Heart left ventricle (tissue), 16 donors: ENCODE measurements around the gene SLC25A11. TPM values are rescaled to one million over a fixed set of nuclear protein-coding genes. Genes with fewer than 3 reads are reported as not detected.

Experiments
- ATAC-seq, 4 donors: fragments of 200-7000 bp; cut with Tn5 transposase; one replicate each; pipeline ENCODE4 v1.9.1; 2020 to 2022; ENCODE audit warnings: moderate library complexity in 4 of 4, mild to moderate bottlenecking in 3 of 4, moderate number of reproducible peaks in 1 of 4
- DNase-seq, 5 donors: peaks; one replicate each; pipeline ENCODE4 v3.0.0-alpha.2; 2020
- H3K27ac ChIP-seq, 12 donors: fragments of 200-600 bp; sonication (generic) in 4 of 12; one replicate each; pipeline versions ENCODE4 v1.5.0 to v1.8.0; 2016 to 2022; ENCODE audit warnings: mild to moderate bottlenecking in 2 of 12
- H3K27me3 ChIP-seq, 9 donors: fragments of 200-600 bp; sonication (generic) in 2 of 9; one replicate each; pipeline versions ENCODE4 v1.5.1 to v1.8.0; 2016 to 2022; ENCODE audit warnings: mild to moderate bottlenecking in 3 of 9
- H3K36me3 ChIP-seq, 9 donors: fragments of 200-600 bp; sonication (generic) in 2 of 9; one replicate each; pipeline versions ENCODE4 v1.5.0 to v1.8.0; 2018 to 2022; ENCODE audit warnings: mild to moderate bottlenecking in 2 of 9
- H3K4me1 ChIP-seq, 12 donors: fragments of 200-600 bp; sonication (generic) in 4 of 12; one replicate each; pipeline versions ENCODE4 v1.5.0 to v1.8.0; 2016 to 2022; ENCODE audit warnings: mild to moderate bottlenecking in 3 of 12
- H3K4me3 ChIP-seq, 12 donors: fragments of 200-600 bp; sonication (generic) in 4 of 12; one replicate each; pipeline versions ENCODE4 v1.5.0 to v1.8.0; 2017 to 2022; ENCODE audit warnings: mild to moderate bottlenecking in 9 of 12, moderate library complexity in 4 of 12
- H3K9me3 ChIP-seq, 12 donors: fragments of 200-600 bp; sonication (generic) in 4 of 12; one replicate each; pipeline versions ENCODE4 v1.5.0 to v1.8.0; 2016 to 2022; ENCODE audit warnings: mild to moderate bottlenecking in 1 of 12
- POLR2A ChIP-seq, 2 donors: fragments of 450-650 bp; IDR thresholded peaks; one replicate each; pipeline ENCODE4 v1.6.1; 2017; ENCODE audit warnings: antibody characterized with exemption in 2 of 2, mild to moderate bottlenecking in 2 of 2, moderate library complexity in 2 of 2
- WGBS, 4 donors: extraction: QIAGEN DNeasy Blood & Tissue Kit in 2 of 4; methylation state at CpG; one replicate each; pipeline versions ENCODE4 v1.1.5 to v1.1.7; 2013 to 2018; 5-methylcytosine and 5-hydroxymethylcytosine counted together
- intact Hi-C, 10 donors: fragments of 100-400 bp; cut with DNase I; formaldehyde crosslinking; loops; one replicate each; pipeline versions ENCODE4 v1.11.1 to v1.14.2; 2022
- polyA plus RNA-seq, 2 donors: library from polyadenylated mRNA; stranded (reverse); fragments of 200-250 nt; gene quantifications; one replicate each; pipeline ENCODE4 v1.2.3, GENCODE V29; 2013
- total RNA-seq, 9 donors: library from RNA; depleted of rRNA in 2 of 9; stranded (reverse); fragments of >200 nt in 2 of 9; fragmentation: NEBNext Ultra II Directional in 3 of 9; extraction: Animal tissue kit (Norgen Biotek cat#: 25700) in 3 of 9; gene quantifications; one replicate each; pipeline versions ENCODE4 v1.1.0 to v1.2.4, GENCODE V29; 2016 to 2023
- TF ChIP-seq, protein P1 (sequence below), 12 donors: fragments of 200-600 bp; sonication (generic) in 4 of 12; IDR thresholded peaks; one replicate each; pipeline versions ENCODE4 v1.5.0 to v1.8.0; 2018 to 2022; ENCODE audit warnings: antibody characterized with exemption in 12 of 12, mild to moderate bottlenecking in 5 of 12
- donor health status: ischemic (EF 13 %, LVEDD 7.1; RV severe dilation, severe dysfunction).
- donor health status: healthy with polysubstance abuse.
- donor health status: DM: no; HTN: yes; CAD: no.
- donor health status: DM: no; HTN: no; CAD: no.
- donor health status: ischemic (EF 25% LVEDD 6.9; RV normal size, moderate dysfunction).
- donor health status: ischemic (EF 25% LVEDD 5.7; RV mildly dilated, moderate dysfunction).
- donor health status: healthy.
- donor health status: DM: yes; HTN: yes; CAD: no.
- donor health status: ischemic (EF 35%, LVEDD 5.7; RV mildly dilated, moderate dysfunction).
- donor health status: nonischemic (EF 11% LVEDD 7.7; RV severe dilation, severe dysfunction).
- donor health status: DM: yes; HTN: yes; CAD: no.
- donor health status: PGD.
- donor health status: ischemic (EF 29% LVEDD 5.4; RV normal size, mild dysfunction).
- donor health status: nonischemic (EF 23%, LVEDD 6.1; RV moderate dilation, normal function).

Gene SLC25A11
- total and polyA plus RNA-seq, 11 donors, result 136 to 282 (median 168) TPM

DNA sequence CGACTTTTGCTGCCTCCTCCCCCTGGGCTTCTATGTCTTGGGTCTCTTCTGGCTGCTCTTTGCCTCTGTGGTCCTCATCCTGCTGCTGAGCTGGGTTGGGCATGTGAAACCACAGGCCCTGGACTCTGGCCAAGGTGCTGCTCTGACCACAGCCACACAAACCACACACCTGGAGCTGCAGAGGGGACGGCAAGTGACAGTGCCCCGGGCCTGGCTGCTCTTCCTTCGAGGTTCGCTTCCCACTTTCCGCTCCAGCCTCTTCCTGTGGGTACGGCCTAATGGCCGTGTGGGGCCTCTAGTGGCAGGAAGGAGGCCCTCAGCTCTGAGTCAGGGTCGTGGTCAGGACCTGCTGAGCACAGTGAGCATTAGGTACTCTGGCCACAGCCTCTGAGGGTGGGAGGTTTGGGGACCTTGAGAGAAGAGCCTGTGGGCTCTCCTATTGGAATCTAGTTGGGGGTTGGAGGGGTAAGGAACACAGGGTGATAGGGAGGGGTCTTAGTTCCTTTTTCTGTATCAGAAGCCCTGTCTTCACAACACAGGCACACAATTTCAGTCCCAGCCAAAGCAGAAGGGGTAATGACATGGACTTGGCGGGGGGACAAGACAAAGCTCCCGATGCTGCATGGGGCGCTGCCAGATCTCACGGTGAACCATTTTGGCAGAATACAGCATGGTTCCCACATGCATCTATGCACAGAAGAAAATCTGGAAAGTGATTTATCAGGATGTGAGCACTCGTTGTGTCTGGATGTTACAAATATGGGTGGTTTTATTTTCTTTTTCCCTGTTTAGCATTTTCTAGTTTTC, 5.5 kb downstream of the SLC25A11 start:
- Histone ChIP-seq H3K27me3 (no peaks in the 10 kb centered on the region), H3K36me3 (peaks cover 0 to 38% (median 23%) of the 10 kb centered on the region in 9 donors), H3K4me1 (peaks cover 5 to 39% (median 22%) of the 10 kb centered on the region in 12 donors), H3K9me3 (no peaks in the 10 kb centered on the region), H3K4me3 (peak overlapping the region in 1 of 12 donors; percentile 2), H3K27ac (peak overlapping the region in 9 of 12 donors; percentile 13 to 54 (median 34))
- ATAC-seq (peak; percentile 11 to 41 (median 34)), DNase-seq (peak in 1 of 5 donors; percentile 71)
- TF ChIP-seq POLR2A (IDR thresholded peaks at IDR 0.05), result no peak
- TF ChIP-seq, protein P1, sequence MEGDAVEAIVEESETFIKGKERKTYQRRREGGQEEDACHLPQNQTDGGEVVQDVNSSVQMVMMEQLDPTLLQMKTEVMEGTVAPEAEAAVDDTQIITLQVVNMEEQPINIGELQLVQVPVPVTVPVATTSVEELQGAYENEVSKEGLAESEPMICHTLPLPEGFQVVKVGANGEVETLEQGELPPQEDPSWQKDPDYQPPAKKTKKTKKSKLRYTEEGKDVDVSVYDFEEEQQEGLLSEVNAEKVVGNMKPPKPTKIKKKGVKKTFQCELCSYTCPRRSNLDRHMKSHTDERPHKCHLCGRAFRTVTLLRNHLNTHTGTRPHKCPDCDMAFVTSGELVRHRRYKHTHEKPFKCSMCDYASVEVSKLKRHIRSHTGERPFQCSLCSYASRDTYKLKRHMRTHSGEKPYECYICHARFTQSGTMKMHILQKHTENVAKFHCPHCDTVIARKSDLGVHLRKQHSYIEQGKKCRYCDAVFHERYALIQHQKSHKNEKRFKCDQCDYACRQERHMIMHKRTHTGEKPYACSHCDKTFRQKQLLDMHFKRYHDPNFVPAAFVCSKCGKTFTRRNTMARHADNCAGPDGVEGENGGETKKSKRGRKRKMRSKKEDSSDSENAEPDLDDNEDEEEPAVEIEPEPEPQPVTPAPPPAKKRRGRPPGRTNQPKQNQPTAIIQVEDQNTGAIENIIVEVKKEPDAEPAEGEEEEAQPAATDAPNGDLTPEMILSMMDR (IDR thresholded peaks at IDR 0.05), result peak in 4 of 12 donors; percentile 16 to 40 (median 20)
- 19 to 30% (median 21%) methylated on average over 14 of the region's 14 CpGs for WGBS, 4 donors
- intact Hi-C loops, result loop anchor here in 2 of 10 donors (10.0 kb wide), 1 partner anchor 50 kb away; the partner anchor contains the start of gene CAMTA2 (in 2 of the 2)

DNA sequence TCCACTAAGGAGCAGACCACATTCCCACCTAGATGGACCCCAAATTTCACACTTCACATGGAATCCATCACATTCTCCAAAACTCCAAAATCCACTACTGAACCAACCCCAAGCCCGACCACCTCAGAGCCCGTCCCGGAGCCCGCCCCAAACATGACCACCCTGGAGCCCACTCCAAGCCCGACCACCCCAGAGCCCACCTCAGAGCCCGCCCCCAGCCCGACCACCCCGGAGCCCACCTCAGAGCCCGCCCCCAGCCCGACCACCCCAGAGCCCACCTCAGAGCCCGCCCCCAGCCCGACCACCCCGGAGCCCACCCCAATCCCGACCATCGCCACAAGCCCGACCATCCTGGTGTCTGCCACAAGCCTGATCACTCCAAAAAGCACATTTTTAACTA, 6.2 kb downstream of the SLC25A11 start:
- no peak for TF ChIP-seq POLR2A (IDR thresholded peaks at IDR 0.05)
- TF ChIP-seq, protein P1 (IDR thresholded peaks at IDR 0.05), result no peak
- no peaks in the 10 kb centered on the region for H3K9me3 ChIP-seq
- 79 to 93% (median 84%) methylated on average over 15 to 16 of the region's 16 CpGs for WGBS, 4 donors
- no peak for ATAC-seq
- intact Hi-C loops, result loop anchor here in 2 of 10 donors (10.0 kb wide), 1 partner anchor 51 kb away; the partner anchor contains the start of gene CAMTA2 (in 2 of the 2)
- no peaks in the 10 kb centered on the region for H3K27me3 ChIP-seq
- peaks cover 0 to 36% (median 23%) of the 10 kb centered on the region in 9 donors for H3K36me3 ChIP-seq
- no peak for DNase-seq
- H3K4me1 ChIP-seq, result peaks cover under 1 to 32% (median 15%) of the 10 kb centered on the region in 12 donors
- H3K4me3 ChIP-seq, result peak overlapping the region in 1 of 12 donors; percentile 2
- H3K27ac ChIP-seq, result peak overlapping the region in 2 of 12 donors; percentile 39 to 50

DNA sequence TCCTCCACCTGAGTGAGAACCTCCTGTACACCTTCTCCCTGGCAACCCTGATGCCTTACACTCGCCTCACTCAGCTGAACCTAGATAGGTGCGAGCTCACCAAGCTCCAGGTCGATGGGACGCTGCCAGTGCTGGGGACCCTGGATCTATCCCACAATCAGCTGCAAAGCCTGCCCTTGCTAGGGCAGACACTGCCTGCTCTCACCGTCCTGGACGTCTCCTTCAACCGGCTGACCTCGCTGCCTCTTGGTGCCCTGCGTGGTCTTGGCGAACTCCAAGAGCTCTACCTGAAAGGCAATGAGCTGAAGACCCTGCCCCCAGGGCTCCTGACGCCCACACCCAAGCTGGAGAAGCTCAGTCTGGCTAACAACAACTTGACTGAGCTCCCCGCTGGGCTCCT, 7.1 kb downstream of the SLC25A11 start:
- Histone ChIP-seq H3K27ac (no peak overlapping the region), H3K4me3 (no peak overlapping the region), H3K9me3 (no peaks in the 10 kb centered on the region), H3K27me3 (no peaks in the 10 kb centered on the region), H3K4me1 (peaks cover 0 to 24% (median 9%) of the 10 kb centered on the region in 12 donors), H3K36me3 (peaks cover 0 to 27% (median 16%) of the 10 kb centered on the region in 9 donors)
- TF ChIP-seq, protein P1 (IDR thresholded peaks at IDR 0.05), result no peak
- no peak for TF ChIP-seq POLR2A (IDR thresholded peaks at IDR 0.05)
- DNase-seq (no peak), ATAC-seq (no peak)
- 92 to 97% (median 94%) methylated on average over 12 of the region's 12 CpGs for WGBS, 4 donors
- intact Hi-C loops, result loop anchor here in 2 of 10 donors (10.0 kb wide), 1 partner anchor 52 kb away; the partner anchor contains the start of gene CAMTA2 (in 2 of the 2)

DNA sequence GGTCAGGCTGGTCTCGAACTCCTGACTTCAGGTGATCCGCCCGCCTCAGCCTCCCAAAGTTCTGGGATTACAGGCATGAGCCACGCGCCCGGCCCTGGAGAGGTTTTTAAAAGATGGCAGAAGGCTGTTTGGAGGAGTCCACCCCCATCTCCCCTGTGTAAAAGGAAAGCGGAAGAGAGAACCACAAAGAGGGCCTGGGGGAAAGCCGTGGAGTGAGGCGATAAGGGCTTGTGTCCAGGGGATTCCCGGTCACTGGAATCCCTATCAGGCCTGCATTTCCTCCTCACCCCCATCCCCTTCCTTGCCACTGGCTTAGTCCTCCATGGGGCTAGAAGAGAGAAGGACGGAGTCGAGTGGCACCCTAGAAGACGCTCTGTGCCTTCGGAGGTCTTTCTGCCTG, 7.9 kb downstream of the SLC25A11 start, which contains the start of gene GP1BA:
Gene GP1BA (plus strand): TSS at position 315 of the 400 bp plus-strand sequence. CDS start 328 bp downstream, outside the sequence.
- Histone ChIP-seq H3K27me3 (no peaks in the 10 kb centered on the region), H3K27ac (no peak within 1 kb of the TSS), H3K9me3 (no peaks in the 10 kb centered on the region), H3K4me3 (no peak within 1 kb of the TSS), H3K4me1 (peaks cover 0 to 17% (median 9%) of the 10 kb centered on the region in 12 donors), H3K36me3 (peaks cover 0 to 19% (median 8%) of the 10 kb centered on the region in 9 donors)
- ATAC-seq (peak in 1 of 4 donors; percentile 23), DNase-seq (no peak)
- intact Hi-C loops, result loop anchor here in 2 of 10 donors (10.0 kb wide), 1 partner anchor 53 kb away; the partner anchor contains the start of gene CAMTA2 (in 2 of the 2)
- TF ChIP-seq, protein P1 (IDR thresholded peaks at IDR 0.05), result no peak
- no peak for TF ChIP-seq POLR2A (IDR thresholded peaks at IDR 0.05)
- 55 to 73% (median 61%) methylated on average over 14 of the region's 14 CpGs for WGBS, 4 donors
